Liver (tissue), 3 donors: ENCODE data around the gene RASSF1.

ENCODE experiments used
- CTCF ChIP-seq: fragments of 150-350 bp; IDR thresholded peaks from 2 replicates; pipeline ENCODE4 v1.5.1; 2017; ENCODE audit warnings: improper control_type of control experiment, low read depth, low read length; ENCODE audit not compliant: missing input control
- EGR1 ChIP-seq, 2 donors: IDR thresholded peaks; 2 replicates each; pipeline ENCODE4 v1.6.1; 2016 to 2018; ENCODE audit warnings: antibody characterized with exemption in 2 of 2, low read depth in 2 of 2
- FOXA1 ChIP-seq: IDR thresholded peaks from 2 replicates; pipeline ENCODE4 v1.6.1; 2016; ENCODE audit warnings: antibody characterized with exemption
- GABPA ChIP-seq, 2 donors: IDR thresholded peaks in 1 of 2; conservative IDR thresholded peaks in 1 of 2; 2 replicates each; pipeline ENCODE4 v1.6.1; 2016; ENCODE audit warnings: antibody characterized with exemption in 2 of 2, mild to moderate bottlenecking in 1 of 2, moderate library complexity in 1 of 2
- HNF4A ChIP-seq, 2 donors: conservative IDR thresholded peaks; 2 replicates each; pipeline ENCODE4 v1.6.1; 2016; ENCODE audit warnings: antibody characterized with exemption in 2 of 2, mild to moderate bottlenecking in 2 of 2
- RAD21 ChIP-seq, 2 donors: IDR thresholded peaks; 2 replicates each; pipeline ENCODE4 v1.6.1; 2016; ENCODE audit warnings: antibody characterized with exemption in 2 of 2, mild to moderate bottlenecking in 2 of 2
- REST ChIP-seq: IDR thresholded peaks from 2 replicates; pipeline ENCODE4 v1.6.1; 2016; ENCODE audit warnings: antibody characterized with exemption, mild to moderate bottlenecking
- TAF1 ChIP-seq: conservative IDR thresholded peaks from 2 replicates; pipeline ENCODE4 v1.6.1; 2016; ENCODE audit warnings: antibody characterized with exemption, mild to moderate bottlenecking
- donor health status: healthy.
- donor health status: healthy.

- TF ChIP-seq EGR1 (IDR thresholded peaks at IDR 0.05; ENCODE audit: low read depth in 2 of 2) (no peak), CTCF (no peak), TAF1 (no peak), HNF4A (conservative IDR thresholded peaks at IDR 0.05) (no peak), FOXA1 (no peak), RAD21 (IDR thresholded peaks at IDR 0.05) (no peak), REST (no peak), GABPA (IDR thresholded peaks at IDR 0.05 in 1 of 2, conservative IDR thresholded peaks at IDR 0.05 in 1 of 2) (no peak)
These were observed 21.3 kb downstream of the RASSF1 start for GRCh38 chr3:50319181-50319893.
